Measurements from ENCODE around the gene MRPL49.

Gene MRPL49

GRCh38 chr11:65095974-65096806, 25.9 kb upstream of the MRPL49 start, which contains the start of gene VPS51:
TSS of gene VPS51 (plus strand) at chr11:65096214. CDS start at chr11:65096251, 37 bp downstream.
- Histone ChIP-seq H3K4me2 (ENCODE audit: insufficient read depth, low read length, poor library complexity, severe bottlenecking) (peak within 1 kb of the TSS; percentile 64), H3K9me3 (replicated peaks in 1 of 2; ENCODE audit: control insufficient read depth in 2 of 2, insufficient read depth in 1 of 2, low read depth in 1 of 2, low read length in 2 of 2) (no peaks in the 10 kb centered on the region), H3K27ac (replicated peaks; ENCODE audit: low read length) (peak within 1 kb of the TSS; percentile 63), H3K18ac (ENCODE audit: low read length) (peak within 1 kb of the TSS; percentile 91), H3K4ac (ENCODE audit: low read length) (no peak within 1 kb of the TSS), H2AFZ (ENCODE audit: low read length) (peak within 1 kb of the TSS; percentile 97), H4K8ac (ENCODE audit: low read depth, low read length) (peak within 1 kb of the TSS; percentile 33), H2BK15ac (ENCODE audit: low read length) (no peak within 1 kb of the TSS), H2BK5ac (ENCODE audit: low read length) (peak within 1 kb of the TSS; percentile 59), H3K4me1 (ENCODE audit: control insufficient read depth in 2 of 2, insufficient read depth in 1 of 2, low read depth in 1 of 2, low read length in 2 of 2) (peaks cover 4 to 7% of the 10 kb centered on the region in 2 donors), H4K91ac (ENCODE audit: low read depth, low read length, poor library complexity) (no peak within 1 kb of the TSS), H2BK120ac (ENCODE audit: low read depth, low read length) (peak within 1 kb of the TSS; percentile 10), H3K9ac (ENCODE audit: low read depth, low read length, poor library complexity) (peak within 1 kb of the TSS; percentile 78), H3K36me3 (replicated peaks in 1 of 2; ENCODE audit: control insufficient read depth in 2 of 2, insufficient read depth in 2 of 2, low read length in 2 of 2) (peaks cover 2 to 9% of the 10 kb centered on the region in 2 donors), H3K14ac (ENCODE audit: low read length) (peak within 1 kb of the TSS; percentile 96), H3K79me1 (ENCODE audit: low read depth, low read length) (peaks cover 3% of the 10 kb centered on the region), H3K4me3 (ENCODE audit: low read length in 2 of 2) (peak within 1 kb of the TSS; percentile 83 to 91), H2AK5ac (ENCODE audit: low read depth, low read length) (peak within 1 kb of the TSS; percentile 86), H2BK12ac (ENCODE audit: low read length) (no peak within 1 kb of the TSS), H3K27me3 (ENCODE audit: control insufficient read depth in 3 of 3, insufficient read depth in 3 of 3, low read depth in 1 of 3, low read length in 3 of 3) (no peaks in the 10 kb centered on the region), H3K23ac (ENCODE audit: low read depth, low read length, poor library complexity) (no peak within 1 kb of the TSS)
- WGBS, 2 donors (ENCODE audit: extremely low coverage in 2 of 2, insufficient read length in 2 of 2, insufficient replicate concordance in 1 of 2): no CpG with 5 or more reads among the region's 52 CpGs
- DNase-seq (ENCODE audit: low spot score): peak; percentile 93

GRCh38 chr11:65096926-65097325, 25.2 kb upstream of the MRPL49 start:
- Histone ChIP-seq H3K23ac (ENCODE audit: low read depth, low read length, poor library complexity) (no peak overlapping the region), H3K9me3 (replicated peaks in 1 of 2; ENCODE audit: control insufficient read depth in 2 of 2, insufficient read depth in 1 of 2, low read depth in 1 of 2, low read length in 2 of 2) (no peaks in the 10 kb centered on the region), H2BK15ac (ENCODE audit: low read length) (no peak overlapping the region), H2BK5ac (ENCODE audit: low read length) (peak overlapping the region; percentile 59), H4K91ac (ENCODE audit: low read depth, low read length, poor library complexity) (no peak overlapping the region), H2AFZ (ENCODE audit: low read length) (peak overlapping the region; percentile 97), H3K14ac (ENCODE audit: low read length) (no peak overlapping the region), H3K4ac (ENCODE audit: low read length) (no peak overlapping the region), H3K36me3 (replicated peaks in 1 of 2; ENCODE audit: control insufficient read depth in 2 of 2, insufficient read depth in 2 of 2, low read length in 2 of 2) (peaks cover 2 to 9% of the 10 kb centered on the region in 2 donors), H3K9ac (ENCODE audit: low read depth, low read length, poor library complexity) (peak overlapping the region; percentile 78), H3K27me3 (ENCODE audit: control insufficient read depth in 3 of 3, insufficient read depth in 3 of 3, low read depth in 1 of 3, low read length in 3 of 3) (no peaks in the 10 kb centered on the region), H3K4me3 (ENCODE audit: low read length in 2 of 2) (peak overlapping the region; percentile 31 to 91), H3K4me1 (ENCODE audit: control insufficient read depth in 2 of 2, insufficient read depth in 1 of 2, low read depth in 1 of 2, low read length in 2 of 2) (peaks cover 4 to 7% of the 10 kb centered on the region in 2 donors), H2AK5ac (ENCODE audit: low read depth, low read length) (no peak overlapping the region), H4K8ac (ENCODE audit: low read depth, low read length) (no peak overlapping the region), H3K18ac (ENCODE audit: low read length) (no peak overlapping the region), H3K27ac (replicated peaks; ENCODE audit: low read length) (no peak overlapping the region), H2BK12ac (ENCODE audit: low read length) (no peak overlapping the region), H3K4me2 (ENCODE audit: insufficient read depth, low read length, poor library complexity, severe bottlenecking) (peak overlapping the region; percentile 64), H3K79me1 (ENCODE audit: low read depth, low read length) (peaks cover 3% of the 10 kb centered on the region), H2BK120ac (ENCODE audit: low read depth, low read length) (no peak overlapping the region)
- no peak for DNase-seq (ENCODE audit: low spot score)
- WGBS, 2 donors (ENCODE audit: extremely low coverage in 2 of 2, insufficient read length in 2 of 2, insufficient replicate concordance in 1 of 2): no CpG with 5 or more reads among the region's 8 CpGs

DNA sequence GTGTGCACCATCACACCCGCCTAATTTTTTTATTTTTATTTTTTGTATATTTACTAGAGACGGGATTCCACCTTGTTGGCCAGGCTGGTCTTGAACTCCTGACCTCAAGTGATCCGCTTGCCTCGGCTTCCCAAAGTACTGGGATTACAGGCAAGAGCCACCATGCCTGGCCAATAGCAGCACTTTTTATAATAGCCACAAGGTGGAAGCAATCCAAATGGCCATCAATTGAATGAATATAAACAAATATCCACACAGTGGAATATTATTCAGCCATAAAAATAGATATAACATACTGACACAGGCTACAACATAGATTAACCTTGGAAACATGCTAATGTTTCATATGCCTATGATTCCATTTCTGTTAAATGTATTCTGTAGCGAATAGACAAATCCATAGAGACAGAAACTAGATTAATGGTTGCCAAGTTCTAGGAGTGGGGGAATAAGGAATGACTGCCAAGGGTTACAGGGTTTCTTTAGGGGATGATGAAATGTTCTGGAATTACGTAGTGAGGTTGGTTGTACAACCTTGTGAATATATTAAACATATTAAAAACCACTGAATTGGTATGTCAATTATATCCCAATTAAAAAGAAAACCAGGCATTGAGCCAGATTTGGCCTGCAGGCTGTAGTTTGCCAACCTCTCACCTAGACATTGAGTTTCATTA, 21.3 kb upstream of the MRPL49 start:
- Histone ChIP-seq H3K9me3 (replicated peaks in 1 of 2; ENCODE audit: control insufficient read depth in 2 of 2, insufficient read depth in 1 of 2, low read depth in 1 of 2, low read length in 2 of 2) (no peaks in the 10 kb centered on the region), H3K4me1 (ENCODE audit: control insufficient read depth in 2 of 2, insufficient read depth in 1 of 2, low read depth in 1 of 2, low read length in 2 of 2) (peaks cover 2 to 6% of the 10 kb centered on the region in 2 donors)
- no CpG with 5 or more reads among the region's 6 CpGs for WGBS, 2 donors (ENCODE audit: extremely low coverage in 2 of 2, insufficient read length in 2 of 2, insufficient replicate concordance in 1 of 2)

More for the DNA sequence above, 21.3 kb upstream of the MRPL49 start:
- Histone ChIP-seq H3K4me2 (ENCODE audit: insufficient read depth, low read length, poor library complexity, severe bottlenecking) (no peak overlapping the region), H4K8ac (ENCODE audit: low read depth, low read length) (no peak overlapping the region), H2BK15ac (ENCODE audit: low read length) (no peak overlapping the region), H3K9ac (ENCODE audit: low read depth, low read length, poor library complexity) (no peak overlapping the region), H2AFZ (ENCODE audit: low read length) (no peak overlapping the region), H3K18ac (ENCODE audit: low read length) (no peak overlapping the region), H3K79me1 (ENCODE audit: low read depth, low read length) (peaks cover 3% of the 10 kb centered on the region), H3K14ac (ENCODE audit: low read length) (no peak overlapping the region), H2BK5ac (ENCODE audit: low read length) (no peak overlapping the region), H2BK120ac (ENCODE audit: low read depth, low read length) (no peak overlapping the region), H3K27me3 (ENCODE audit: control insufficient read depth in 3 of 3, insufficient read depth in 3 of 3, low read depth in 1 of 3, low read length in 3 of 3) (no peaks in the 10 kb centered on the region), H3K27ac (replicated peaks; ENCODE audit: low read length) (no peak overlapping the region), H3K23ac (ENCODE audit: low read depth, low read length, poor library complexity) (no peak overlapping the region), H3K36me3 (replicated peaks in 1 of 2; ENCODE audit: control insufficient read depth in 2 of 2, insufficient read depth in 2 of 2, low read length in 2 of 2) (peaks cover 3 to 15% of the 10 kb centered on the region in 2 donors), H2AK5ac (ENCODE audit: low read depth, low read length) (no peak overlapping the region), H2BK12ac (ENCODE audit: low read length) (no peak overlapping the region), H4K91ac (ENCODE audit: low read depth, low read length, poor library complexity) (no peak overlapping the region), H3K4ac (ENCODE audit: low read length) (no peak overlapping the region), H3K4me3 (ENCODE audit: low read length in 2 of 2) (no peak overlapping the region)
- DNase-seq (ENCODE audit: low spot score): no peak
